Stimulated activated CD8-positive, alpha-beta memory T cell treated with anti-CD3 and anti-CD28 coated beads, Interleukin-2, amount 100 ng/mL, for 1 hour (primary cell): ENCODE data around the gene CCDC68.
"Not testable (repeated sequence)": the region's sequence is repeated elsewhere in the genome, so short reads cannot be mapped to it uniquely, and the experiment has no call there.

Source experiments
- DNase-seq, 2 donors: peaks; one replicate each; pipeline ENCODE4 v3.0.0-alpha.2; 2020; ENCODE audit warnings: low read depth in 2 of 2

CCDC68 gene, protein sequence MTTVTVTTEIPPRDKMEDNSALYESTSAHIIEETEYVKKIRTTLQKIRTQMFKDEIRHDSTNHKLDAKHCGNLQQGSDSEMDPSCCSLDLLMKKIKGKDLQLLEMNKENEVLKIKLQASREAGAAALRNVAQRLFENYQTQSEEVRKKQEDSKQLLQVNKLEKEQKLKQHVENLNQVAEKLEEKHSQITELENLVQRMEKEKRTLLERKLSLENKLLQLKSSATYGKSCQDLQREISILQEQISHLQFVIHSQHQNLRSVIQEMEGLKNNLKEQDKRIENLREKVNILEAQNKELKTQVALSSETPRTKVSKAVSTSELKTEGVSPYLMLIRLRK

DNA sequence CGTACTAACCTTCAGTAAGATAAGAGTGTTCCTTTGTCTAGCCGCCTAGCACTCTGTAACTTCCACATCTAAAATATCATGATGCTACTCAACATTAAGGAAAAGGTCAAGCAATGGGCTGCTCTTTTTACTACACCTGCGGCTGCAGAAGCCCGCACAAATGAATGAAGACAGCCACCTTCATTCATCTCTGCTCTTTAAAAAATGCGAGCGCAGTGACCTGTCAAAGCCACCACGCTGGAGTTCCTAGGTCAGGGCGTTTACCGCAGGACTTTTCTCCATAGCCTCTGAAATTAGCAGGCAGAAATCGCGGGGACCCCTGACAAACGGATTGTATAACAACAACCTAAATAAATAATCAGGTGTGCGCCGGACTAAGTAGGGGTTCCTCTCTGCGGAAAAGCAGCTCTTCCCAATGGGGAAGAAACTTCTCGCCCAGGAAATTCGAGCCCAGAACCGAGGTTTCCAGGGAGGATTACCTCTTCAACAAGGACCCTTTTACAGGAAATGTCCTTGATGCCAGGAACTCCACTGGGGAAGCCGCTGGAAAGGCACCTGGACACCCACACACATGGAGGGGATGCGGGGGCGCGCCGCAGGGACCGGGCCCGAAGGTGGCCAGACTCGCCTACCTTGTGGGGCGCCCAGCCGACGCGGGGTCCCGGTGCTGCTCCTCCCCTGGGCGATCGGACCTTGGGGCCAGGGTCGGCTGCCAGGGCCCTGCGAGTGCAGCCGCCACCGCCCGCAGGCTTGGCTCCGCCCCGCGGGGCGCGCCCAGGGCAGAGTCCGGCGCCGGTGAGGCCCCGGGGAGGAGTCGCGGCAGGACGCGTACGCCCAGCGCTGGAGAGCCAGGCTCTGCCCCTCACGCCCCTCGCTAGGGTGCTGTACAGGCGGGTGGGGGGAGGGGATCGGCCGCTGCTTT, at the start of gene CCDC68:
Gene CCDC68, minus strand, starts transcription at position 758 of the 922 bp plus-strand sequence. CDS start 16,670 bp downstream, outside the sequence.
- DNase-seq: no peak

DNA sequence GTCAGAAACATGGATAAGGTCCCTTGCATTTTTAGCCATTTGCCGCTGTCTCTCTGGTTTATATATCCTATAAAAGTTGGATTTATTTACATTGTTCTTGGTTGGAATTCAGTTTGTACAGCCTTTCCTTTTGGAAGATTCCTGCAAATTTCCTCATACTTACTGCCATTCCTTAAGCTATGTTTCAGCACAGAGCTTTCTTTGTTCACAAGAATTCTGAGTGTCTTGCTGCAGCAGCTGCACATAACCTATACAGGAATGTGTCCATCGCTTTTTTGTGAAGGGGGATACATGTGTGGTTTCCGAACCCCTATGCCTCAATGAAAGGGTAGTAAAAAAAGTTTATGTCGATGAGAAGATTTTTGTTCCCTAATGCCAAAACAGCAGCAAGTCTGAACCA, 48.3 kb upstream of the CCDC68 start:
- no peak for DNase-seq

DNA sequence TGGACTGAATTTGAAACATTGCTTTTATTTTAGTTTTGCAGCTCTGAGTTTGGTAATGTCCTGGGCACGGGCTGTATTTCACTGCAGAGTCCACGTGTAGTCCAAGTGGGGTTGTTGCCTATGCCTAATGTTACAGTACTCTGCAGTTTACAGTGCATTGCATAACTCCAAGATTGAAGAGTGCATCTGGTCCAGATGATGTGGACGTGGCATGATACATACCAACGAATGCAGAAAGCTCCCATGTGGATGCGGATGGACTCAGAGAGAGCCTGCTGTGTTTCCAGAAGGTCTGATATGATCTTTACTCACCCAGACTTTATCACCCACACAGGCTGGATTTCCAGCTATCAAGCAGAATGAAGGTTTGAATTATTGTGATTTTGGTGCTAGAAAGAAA, 44.4 kb upstream of the CCDC68 start:
- DNase-seq: no peak

DNA sequence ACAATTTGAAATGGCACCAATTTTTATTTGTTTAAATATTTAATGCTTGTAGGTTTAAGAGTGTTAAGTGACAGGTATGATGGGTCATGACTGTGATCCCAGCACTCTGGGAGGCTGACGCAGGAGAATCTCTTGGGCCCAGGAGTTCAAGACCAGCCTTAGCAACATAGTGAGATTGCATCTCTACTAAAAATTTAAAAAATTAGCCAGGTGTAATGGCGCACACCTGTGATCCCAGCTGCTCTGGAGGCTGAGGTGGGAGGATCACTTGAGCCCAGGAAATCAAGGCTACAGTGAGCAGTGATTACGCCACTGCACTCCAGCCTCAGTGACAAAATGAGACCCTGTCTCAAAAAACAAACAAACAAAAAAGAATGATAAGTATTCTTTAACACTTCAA, 43.0 kb upstream of the CCDC68 start:
- DNase-seq: no peak

DNA sequence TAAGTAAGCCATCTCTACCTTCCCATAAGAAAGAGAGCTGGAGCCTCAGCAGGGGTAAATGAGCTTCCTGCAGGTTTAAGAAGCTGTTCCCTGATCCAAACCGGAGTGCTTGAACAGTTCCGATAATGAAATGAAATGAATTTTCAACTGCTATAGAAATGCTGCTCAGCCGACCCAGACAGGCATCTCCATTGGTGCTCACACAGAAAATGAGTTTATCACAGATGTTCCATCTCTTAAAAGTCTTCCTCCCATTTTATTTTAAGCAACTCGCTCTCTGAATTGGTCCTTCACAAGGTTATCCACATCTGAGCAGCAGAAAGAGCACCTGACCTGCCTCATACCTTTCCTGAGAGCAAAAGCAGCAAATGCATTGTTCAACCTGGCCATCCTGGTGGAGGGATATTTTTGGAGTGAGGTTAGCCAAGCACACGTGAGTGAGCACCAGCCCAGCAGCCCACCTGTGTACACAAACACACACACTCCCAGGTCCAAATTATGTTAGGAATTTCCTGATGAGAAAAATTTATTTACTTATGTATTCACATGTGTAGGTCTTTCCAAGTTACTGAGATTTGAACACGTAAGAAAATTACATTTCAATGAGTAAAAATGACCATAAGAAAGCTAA, 42.2 kb upstream of the CCDC68 start:
- no peak for DNase-seq

DNA sequence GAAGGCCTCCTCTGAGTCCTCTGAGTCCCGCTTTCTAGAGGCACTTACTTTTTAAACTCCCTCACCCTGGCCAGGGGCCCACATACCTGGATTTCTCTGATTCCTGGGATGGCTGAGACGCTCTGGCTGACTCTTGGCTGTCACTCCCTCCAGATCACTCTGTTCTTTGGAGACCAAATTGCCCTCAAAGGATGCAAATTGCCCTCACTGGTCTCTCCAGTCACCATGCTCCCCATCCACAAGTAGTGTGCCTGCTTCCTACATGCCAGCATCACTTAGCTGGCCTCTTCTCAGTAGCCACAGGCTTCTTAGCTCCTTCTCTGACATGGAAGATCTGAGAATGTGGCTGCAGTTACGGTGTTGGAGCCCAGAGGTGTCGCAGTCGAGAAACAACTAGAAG, 41.3 kb upstream of the CCDC68 start:
- no peak for DNase-seq

DNA sequence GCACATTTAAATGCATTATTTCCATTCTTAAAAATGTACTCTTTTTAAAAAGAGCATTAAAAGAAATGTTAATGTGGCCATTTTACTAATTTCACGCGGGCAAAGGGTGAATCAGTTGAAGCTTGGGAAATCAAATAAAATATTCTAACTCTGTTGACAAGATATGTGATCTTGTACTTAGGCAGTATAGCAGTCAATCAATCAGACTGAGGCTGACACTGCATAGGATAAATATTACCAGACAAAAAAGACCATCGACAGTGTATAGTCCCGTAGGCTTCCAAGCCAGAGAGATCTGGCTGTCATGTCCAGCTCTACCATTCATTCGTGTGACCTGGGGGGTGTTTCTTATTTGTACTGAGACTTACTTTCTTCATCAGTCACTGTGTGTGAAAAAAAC, 39.8 kb upstream of the CCDC68 start:
- no peak for DNase-seq

DNA sequence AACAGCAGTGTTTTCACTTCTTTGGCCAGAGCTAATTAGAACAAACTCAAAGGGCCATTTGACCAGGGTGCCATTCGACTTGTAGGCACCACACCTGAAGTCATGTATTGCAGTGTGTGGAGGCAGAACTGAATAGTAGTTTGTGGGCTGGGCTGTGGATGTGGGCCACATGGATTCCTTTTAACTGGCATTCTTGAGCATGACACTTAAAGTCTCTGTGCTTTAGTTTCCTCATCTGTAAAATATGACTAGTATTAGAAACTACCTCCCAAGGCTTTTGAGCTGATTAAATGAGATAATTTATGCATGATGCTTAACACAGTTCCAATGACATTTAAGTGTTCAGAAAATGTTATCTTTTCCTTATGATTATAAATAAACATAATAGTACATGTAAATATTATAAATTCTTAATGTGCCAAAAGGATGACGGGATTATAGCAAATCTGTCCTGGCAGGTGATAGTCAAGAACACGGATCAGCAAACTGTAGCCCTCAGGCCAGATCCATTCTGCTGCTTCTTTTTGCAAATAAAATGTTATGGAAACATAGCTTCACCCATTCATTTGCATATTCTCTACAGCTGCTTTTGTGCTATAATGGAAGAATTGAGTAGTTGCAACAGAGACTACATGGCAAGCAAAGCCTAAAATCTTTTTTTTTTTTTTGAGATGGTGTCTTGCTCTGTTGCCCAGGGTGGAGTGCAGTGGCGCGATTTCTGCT, 36.3 kb upstream of the CCDC68 start:
- DNase-seq: no peak

DNA sequence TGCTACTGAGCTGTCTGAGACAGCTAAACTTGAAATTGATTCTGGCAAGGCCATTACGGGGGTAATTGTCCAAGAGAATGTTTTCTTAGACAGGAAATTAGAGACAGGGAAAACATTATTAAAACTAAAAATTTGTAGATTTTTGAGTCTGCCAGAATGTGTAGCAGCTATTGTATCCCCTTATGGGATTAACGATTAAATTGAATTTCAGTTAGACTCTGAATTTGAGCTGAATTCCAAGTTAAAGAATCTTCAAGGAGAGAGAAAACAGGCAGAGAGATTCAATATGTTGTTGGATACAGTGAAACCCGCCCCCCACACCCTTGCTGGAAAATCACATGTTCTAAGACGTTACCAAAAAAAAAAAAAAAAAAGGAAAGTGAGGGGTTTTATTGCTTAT, 32.7 kb upstream of the CCDC68 start:
- no peak for DNase-seq

DNA sequence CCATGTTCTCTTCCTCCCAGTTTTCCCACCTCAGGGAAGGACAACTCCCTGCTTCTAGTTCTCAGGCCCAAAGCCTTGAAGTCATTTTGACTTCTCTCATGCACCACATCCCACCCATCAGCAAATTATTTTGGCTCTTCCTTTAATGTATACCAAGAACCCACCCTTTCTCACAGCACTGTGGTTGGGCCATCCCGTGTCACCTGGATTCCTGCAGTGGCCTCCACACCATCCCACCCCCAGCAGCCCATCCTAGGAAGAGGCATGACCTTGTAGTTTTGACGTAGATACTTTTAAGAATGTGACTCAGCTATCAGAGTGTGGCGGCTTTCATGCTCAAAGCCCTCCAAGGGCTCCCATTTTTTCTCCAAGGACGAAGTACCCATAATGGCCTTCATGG, 25.6 kb upstream of the CCDC68 start:
- DNase-seq: no peak

DNA sequence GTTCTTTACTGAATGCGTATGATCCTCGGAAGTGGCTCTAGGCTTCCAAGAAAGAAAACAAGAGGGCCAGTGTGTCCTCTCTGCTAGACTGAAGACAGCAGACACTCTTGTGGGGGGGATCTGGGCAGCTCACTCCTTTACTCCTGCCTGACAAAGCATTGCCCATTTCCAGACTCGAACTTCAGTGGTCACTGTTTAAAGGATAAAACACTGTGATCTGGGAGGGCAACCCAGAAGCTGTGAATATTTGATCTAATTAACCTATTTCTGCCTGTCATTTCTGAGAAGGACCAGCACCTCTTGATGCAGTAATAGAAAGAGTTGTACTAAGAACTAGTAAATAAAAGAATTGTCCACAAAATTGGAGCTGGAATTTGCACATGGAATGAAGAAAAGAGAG, 24.5 kb upstream of the CCDC68 start:
- DNase-seq: no peak

DNA sequence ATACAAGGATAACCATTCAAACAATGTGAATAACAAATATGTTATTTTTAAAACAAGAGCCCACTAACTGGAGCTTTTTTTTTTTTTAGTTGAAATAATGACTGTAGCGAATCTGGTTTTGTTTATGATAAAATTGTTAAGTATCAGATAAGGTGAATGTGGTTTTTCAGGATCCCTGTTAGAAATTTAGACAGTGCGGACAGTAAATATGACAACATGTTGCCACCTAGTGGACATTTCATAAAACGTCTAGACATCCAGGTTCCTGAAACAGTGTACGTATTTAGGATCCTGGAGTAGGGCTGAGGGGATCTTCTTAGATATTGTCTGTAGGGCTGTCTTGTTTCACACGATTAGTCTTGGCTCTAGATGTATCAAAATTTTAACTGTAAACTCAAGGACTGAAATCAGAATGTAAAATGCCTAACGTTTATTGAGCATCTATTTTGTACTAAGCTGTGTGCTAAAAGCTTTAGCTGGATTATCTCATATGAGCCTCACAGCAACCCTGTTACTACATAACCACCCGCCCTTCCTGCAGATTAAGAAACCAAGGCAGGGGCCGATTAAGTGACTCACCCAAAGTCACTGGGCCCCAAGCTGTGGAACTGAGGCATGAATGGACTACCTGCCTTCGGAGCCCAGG, 23.9 kb upstream of the CCDC68 start:
- DNase-seq: no peak

DNA sequence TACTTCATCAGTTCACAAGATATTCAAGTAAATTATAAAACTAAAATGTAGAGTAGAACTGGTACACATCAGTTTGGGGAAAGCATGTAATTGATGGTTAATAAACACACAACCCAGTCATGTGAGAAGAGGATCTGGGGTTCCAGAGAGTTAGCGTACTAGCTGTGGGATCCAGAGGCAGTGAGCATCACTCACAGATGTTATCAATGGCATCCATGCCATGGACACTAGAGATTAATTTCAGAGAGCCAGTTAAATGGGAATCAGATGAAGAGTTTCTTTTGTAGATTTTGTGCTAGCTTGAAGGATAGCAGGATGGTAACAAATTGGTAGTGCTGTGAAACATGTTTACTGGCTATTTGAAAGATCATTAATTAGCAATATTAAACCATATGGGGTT, 21.8 kb upstream of the CCDC68 start:
- no peak for DNase-seq

DNA sequence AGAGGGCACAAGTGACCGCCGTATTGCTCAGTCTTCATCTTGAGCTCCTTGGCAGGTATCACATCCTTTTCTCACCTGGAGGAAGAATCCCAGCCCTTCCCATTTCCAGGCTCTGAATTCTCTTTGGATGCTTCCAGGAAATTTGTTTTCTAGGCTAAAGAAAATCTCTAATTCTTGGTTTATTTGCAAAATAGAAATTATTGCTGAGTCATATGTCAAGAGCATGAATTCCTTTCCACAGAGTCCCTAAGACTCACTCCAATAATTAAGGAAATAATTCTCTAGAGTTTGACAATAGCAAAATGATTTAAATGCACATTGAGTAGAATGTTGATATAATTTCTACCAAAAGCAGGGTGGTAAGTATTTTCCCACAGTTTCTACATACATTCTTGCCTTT, 16.3 kb upstream of the CCDC68 start:
- no peak for DNase-seq

DNA sequence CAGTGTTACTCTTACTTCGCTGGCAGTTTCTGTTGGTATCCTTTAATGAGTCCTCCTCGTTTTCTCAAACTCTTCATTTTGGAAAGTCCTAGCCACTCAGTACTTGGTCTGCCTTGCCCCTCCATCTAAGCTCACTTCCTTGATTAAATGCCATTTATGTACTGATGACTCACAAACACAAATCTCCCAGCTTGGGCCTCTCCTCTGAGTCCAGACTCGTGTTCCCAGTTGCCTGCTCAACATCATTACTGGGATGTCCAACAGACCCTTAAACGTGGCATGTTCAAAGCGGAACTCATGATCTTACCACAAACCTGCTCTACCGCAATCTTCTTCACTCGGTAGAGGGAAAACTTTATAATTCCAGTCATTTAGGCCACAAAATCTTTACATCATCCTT, 13.8 kb upstream of the CCDC68 start:
- DNase-seq: no peak

DNA sequence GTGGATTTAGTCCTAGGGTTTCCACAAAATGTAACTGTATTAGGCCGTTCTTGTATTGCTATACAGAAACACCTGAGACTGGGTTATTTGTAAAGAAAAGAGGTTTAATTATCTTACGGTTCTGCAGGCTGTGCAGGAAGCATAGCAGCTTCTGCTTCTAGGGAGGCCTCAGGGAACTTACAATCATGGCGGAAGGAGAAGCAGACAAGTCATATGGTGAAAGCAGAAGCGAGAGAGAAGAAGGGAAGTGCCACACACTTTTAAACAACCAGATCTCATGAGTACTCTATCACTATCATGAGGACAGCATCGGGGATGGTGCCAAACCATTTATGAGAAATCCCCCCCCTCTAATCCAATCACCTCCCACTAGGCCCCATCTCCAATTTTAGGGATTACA, 9.5 kb upstream of the CCDC68 start:
- DNase-seq: no peak

DNA sequence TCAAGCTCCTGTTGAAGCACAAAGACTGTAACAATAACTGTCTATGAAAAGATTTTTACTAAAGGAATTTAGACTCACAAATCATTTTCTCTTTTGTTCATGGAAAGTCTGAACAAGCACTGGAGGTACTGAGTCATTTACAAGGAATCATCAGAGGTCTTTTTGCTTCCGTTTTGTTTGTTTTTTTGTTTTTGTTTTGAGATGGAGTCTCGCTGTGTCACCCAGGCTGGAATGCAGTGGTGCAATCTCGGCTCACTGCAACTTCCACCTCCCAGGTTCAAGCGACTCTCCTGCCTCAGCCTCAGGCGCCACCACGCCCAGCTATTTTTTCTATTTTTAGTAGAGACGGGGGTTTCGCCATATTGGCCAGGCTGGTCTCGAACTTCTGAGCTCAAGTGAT, 9.0 kb upstream of the CCDC68 start:
- DNase-seq: not testable (repeated sequence)

DNA sequence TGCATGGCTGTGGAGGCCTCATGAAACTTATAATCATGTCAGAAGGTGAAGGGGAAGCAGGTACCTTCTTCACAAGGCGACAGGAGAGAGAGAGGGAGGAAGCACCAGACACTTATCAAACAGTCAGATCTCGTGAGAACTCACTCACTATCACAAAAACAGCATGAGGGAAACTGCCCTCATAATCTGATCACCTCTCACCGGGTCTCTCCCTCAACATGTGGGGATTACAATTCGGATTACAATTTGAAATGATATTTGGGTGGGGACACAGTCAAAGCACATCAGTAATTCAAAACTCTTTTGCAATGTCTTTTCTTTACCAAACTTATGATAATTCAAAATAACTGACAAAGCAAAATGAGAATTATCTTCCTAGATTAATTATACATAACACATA, 8.5 kb upstream of the CCDC68 start:
- no peak for DNase-seq

DNA sequence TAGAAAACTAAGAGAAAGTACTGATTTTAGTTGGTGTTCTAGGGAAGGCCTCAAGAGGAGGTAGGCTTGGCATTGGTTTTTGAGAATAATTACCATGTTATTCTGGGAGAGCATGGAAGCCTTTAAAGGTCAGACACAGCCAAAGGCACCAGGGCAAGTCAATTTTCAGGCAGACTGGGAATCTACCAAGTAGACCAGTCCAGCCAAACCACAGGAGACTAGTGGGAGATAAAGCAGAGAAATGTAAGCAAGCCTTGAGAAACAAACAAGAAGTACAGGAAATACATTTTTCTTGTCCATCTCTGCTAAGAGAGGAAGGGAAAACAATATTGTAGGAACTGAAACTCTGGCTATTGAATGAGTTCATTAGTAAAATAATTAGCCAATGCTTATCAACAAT, 5.5 kb upstream of the CCDC68 start:
- no peak for DNase-seq

DNA sequence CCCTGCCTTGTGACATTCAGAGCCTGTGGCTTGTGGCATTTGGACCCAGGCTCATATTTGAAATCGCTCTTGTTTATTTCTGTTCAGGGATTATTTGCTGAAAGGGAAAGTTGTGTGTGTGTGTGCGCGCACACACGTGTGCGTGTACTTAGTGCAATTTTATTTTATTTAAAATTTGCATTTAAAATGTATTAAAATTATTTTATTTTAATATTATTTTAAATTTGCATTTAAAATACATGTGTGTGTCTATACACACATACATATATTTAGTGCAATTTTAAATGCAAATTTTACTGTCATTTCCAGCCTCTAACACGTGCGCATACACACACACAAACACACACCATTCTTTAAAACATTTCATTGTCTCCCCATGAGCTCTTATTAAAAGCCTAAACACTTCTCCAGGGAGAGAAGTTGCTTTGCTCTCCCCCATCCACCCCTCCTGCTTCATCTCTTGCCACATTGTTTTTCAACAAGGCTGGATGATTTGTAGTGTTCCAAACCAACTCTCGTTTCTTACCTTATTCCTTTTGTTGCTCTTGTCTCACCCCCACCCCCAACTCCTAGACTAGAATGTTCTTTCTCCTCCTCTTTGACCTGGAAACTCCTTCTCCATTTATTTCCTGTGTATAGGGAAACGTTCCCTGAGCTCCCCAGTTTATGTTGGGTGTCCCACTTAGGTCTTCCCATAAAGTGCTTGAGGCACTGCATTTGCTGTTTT, 3.8 kb upstream of the CCDC68 start:
- DNase-seq: no peak

DNA sequence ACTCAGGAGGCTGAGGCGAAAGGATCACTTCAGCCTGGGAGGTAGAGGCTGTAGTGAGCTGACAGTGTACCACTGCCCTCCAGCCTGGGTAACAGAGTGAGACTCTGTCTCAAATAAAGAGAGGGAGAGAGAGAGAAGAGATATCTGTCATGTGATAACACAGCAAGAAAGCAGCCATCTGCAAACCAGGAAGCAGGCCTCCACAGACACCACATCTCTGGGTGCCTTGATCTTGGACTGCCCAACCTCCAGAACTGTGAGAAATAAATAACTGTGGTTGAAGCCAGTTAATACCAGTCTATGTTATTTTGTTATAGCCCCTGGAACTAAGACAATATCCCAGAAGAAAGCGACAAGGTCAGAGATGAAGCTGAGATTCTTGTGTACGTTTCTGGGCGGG, 2.6 kb upstream of the CCDC68 start:
- no peak for DNase-seq
